Activated CD8-positive, alpha-beta memory T cell treated with anti-CD3 and anti-CD28 coated beads for 36 hours (primary cell): ENCODE data around the gene WDR74. TPM values are rescaled to one million over a fixed set of nuclear protein-coding genes. Genes with fewer than 3 reads are reported as not detected.

Source experiments
- CTCF ChIA-PET: fragments of 350-600 bp; sonication (Branson Sonifier 250); formaldehyde crosslinking; loops from one replicate; lab custom pipeline; 2021; ENCODE audit warnings: antibody characterized with exemption; lab: Charles Lee
- POLR2A ChIA-PET: fragments of 350-600 bp; sonication (Branson Sonifier 250); formaldehyde crosslinking; loops from one replicate; lab custom pipeline; 2021; ENCODE audit warnings: antibody characterized with exemption; lab: Charles Lee
- total RNA-seq, 2 experiments: library from RNA; stranded (reverse); gene quantifications; one replicate each; pipeline ENCODE4 v1.2.3, GENCODE V29; 2021

The WDR74 gene
- total RNA-seq, 2 experiments from 2014 or later: 122 to 124 TPM

DNA sequence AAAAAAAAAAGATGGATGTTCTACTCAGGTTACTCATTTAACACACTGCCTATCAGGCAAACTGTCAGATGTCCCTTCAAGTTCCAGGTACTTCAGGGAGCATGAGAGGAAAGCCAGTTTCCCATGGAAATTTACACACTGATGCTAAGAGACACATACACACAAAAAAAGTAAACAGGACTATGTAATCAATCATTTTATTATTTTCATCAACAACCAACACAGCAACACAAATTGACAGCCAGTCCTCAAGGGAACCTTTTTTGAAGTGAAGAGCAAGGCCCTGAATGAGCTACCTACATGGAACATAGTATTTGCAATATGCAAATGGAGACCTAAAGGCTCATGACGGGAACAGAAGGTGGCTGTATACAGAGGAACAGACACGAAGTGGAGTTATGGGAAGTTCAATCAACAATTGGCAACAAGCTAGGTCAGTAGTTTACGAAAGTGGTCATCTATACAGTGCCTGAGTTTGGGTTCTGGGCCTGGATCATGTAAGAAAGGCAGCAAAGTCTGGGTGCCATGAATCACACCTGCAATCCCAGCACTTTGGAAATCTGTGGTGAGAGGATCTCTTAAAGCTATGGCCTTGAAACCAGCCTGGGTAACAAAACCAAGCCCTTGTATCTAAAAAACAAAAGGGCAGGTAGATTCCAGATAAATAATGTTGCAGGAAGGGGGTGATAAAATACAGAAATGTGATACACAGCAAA is 12.6 kb upstream of the WDR74 start:
- POLR2A ChIA-PET: interaction anchor here (0.6 to 9.4 kb wide), 8 partner anchors 11 to 211 kb away, joined by 3 to 249 read pairs (median 6); partner anchors contain the start of genes HNRNPUL2, SLC3A2, STX5 and TEX54
- CTCF ChIA-PET: interaction anchor here (1.1 kb wide), 2 partner anchors 30 to 65 kb away, joined by 3 to 5 read pairs; partner anchors contain the start of gene TMEM179B

DNA sequence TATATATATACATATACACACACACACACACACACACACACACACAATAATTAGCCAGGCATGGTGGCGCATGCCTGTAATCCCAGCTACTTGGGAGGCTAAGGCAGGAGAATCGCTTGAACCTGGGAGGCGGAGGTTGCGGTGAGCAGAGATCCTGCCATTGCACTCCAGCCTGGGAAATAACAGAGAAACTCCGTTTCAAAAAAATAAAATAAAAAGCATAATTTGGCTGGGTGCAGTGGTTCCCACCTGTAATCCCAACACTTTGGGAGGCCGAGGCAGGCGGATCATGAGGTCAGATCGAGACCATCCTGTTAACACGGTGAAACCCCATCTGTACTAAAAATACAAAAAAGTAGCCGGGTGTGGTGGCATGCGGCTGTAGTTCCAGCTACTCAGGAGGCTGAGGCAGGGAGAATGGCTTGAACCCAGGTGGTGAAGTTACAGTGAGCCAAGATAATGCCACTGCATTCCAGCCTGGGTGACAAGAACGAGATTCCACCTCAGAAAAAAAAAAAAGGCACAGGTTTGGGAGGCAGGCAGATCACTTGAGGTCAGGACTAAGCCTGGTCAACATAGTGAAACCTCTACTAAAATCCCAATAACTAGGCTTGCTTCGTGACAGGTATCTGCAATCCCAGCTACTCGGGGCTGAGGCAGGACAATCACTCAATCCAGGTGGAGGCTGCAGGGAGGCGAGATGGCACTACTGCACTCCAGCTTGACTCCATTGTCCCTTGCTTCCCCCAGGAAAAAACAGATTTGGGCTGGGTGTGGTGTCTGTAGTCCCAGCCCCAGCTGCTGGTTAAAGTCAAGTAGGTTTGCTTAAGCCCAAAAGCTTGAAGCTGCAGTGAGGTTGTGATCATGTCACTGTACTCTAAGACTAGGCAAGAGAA is 11.8 kb upstream of the WDR74 start:
- ChIA-PET CTCF (interaction anchor here (0.7 to 1.1 kb wide), 3 partner anchors 8 to 30 kb away, joined by 3 read pairs; no protein-coding TSS in a partner anchor), POLR2A (interaction anchor here (0.6 to 9.4 kb wide), 13 partner anchors 10 to 124 kb away, joined by 3 to 249 read pairs (median 4); partner anchors contain the start of genes HNRNPUL2, SLC3A2, STX5 and TMEM179B)

DNA sequence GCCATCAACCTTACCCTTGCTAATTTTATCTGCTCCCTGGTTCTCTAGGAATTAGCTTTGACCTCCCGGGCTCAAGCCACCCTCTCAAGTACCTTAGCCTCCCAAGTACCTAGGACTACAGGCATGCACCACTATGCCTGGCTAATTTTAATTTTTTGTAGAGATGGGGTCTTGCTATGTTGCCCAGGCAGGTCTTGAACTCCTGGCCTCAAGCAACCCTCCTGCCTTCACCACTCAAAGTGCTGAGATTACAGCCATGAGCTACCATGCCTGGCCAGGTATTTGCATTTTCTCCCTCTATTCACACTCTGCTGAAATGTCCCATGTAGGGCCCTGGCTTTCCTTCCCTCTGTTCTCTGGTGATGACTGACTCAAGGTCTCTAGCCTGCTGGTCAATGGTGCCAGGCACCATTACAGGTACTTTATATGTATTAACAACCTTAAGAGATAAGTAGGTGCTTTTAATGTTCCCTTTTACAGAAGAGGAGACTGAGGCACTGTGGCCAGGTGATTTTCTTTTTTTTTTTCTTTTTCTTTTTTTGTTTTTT is 8.5 kb upstream of the WDR74 start:
- ChIA-PET CTCF (no interaction called here), POLR2A (interaction anchor here (0.7 kb wide), 1 partner anchor 24 kb away, joined by 12 read pairs; no protein-coding TSS in a partner anchor)

DNA sequence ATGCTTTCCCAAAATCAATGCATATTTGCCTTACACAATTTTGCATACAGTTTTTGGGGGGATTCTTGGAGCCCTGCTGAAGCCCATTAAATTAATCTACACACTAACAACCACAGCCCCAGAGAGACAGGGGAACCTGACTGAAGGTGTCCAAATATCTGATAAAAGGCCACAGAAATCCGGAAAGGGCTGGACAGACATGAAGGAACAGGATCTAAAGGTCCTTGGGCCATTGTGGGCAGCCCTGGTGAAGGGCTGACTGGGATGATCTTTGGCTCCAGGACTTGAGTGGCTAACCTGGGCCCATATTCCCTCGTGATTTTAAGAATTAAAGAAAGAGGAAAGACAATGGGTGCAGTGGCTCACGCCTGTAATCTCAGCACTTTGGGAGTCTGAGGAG is 6.8 kb upstream of the WDR74 start:
- CTCF ChIA-PET: no interaction called here
- POLR2A ChIA-PET: no interaction called here

DNA sequence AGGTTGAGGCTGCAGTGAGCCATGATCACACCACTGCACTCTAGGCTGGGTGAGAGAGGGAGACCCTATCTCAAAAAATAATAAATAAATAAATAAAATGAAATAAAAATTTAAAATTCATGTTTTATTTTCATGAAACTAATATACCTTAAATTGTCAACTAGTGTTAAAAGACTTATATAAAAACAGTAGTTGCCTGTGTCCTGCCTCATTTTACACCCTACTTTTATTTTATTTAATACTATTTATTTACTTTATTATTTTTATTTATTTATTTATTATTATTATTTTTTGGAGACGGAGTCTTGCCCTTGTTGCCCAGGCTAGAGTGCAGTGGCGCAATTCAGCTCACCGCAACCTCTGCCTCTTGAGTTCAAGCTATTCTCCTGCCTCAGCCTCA is 4.8 kb upstream of the WDR74 start:
- ChIA-PET CTCF (interaction anchor here (1.4 kb wide), 1 partner anchor 10 kb away, joined by 8 read pairs; no protein-coding TSS in a partner anchor), POLR2A (interaction anchor here (0.6 to 1.2 kb wide), 3 partner anchors 10 to 32 kb away, joined by 3 to 6 read pairs (median 4); no protein-coding TSS in a partner anchor)

DNA sequence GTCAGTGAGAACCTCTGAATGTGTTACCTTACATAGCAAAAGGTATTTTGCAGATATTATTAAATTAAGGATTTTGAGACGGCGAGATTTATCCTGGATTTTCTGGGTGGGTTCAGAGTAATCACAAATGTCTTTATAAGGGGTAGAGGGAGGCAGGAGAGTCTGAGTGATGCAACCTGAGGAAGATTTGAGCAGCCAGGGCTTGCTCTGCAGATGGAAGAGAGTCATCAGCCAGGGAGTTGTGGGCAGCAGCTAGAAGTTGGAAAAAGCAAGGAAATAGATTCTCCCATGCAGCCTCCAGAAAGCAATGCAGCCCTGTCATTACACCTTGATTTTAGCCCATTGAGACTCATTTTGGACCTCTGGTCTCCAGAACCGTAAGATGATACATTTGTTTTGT is 4.1 kb upstream of the WDR74 start:
- POLR2A ChIA-PET: interaction anchor here (0.7 to 4.7 kb wide), 3 partner anchors 10 to 177 kb away, joined by 3 to 249 read pairs (median 5); no protein-coding TSS in a partner anchor
- CTCF ChIA-PET: interaction anchor here (1.4 to 1.5 kb wide), 2 partner anchors 11 kb away, joined by 3 to 8 read pairs; partner anchors contain the start of gene TEX54

DNA sequence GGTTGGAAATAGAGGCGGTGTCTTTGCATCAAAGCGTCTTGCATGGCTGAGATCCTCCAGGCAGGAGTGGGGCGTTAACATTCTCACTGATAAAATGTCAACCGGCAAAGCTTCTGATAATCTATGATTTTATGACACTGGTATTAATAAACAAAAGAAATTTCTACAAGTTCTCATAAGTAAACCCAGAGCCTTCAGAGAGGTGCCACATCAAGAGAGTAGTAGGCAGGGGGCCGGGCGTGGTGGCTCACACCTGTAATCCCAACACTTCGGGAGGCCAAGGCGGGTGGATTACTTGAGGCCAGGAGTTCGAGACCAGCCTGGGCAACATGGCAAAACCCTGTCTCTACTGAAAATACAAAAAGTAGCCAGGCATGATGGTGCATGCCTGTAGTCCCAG is 3.5 kb upstream of the WDR74 start:
- CTCF ChIA-PET: interaction anchor here (0.8 to 1.5 kb wide), 3 partner anchors 8 to 11 kb away, joined by 3 to 8 read pairs (median 3); partner anchors contain the start of gene TEX54
- POLR2A ChIA-PET: interaction anchor here (0.7 to 4.7 kb wide), 5 partner anchors 11 to 176 kb away, joined by 3 to 249 read pairs (median 4); partner anchors contain the start of genes HNRNPUL2 and SLC3A2

DNA sequence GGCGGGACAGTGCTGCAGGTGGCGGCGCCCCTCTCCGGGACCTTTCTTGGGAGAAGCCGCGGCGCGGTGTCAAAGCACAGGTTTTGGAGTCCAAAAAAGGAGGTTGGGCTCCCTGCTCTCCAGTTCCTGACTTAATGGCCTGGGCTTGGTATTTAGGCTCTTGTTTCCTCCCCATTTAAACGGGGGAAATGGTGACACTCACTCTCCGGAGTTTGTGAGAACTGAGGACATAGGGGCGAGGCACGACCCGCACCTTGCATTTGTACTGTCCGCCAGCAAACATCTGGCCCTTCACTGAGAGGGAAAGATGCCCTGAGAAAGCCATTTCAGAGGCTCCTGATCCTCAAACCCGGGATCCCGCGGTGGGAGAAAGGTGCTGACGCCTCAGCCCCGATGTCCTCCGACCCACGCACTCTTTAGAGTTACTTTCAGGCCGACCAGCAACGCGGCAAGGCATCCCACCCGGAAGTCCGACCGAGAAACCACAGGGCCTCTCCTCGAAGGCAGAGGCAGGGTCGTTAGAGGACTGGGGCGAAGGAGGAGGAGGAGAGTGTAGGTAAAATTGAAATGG is 2.9 kb upstream of the WDR74 start:
- CTCF ChIA-PET: interaction anchor here (0.8 to 1.5 kb wide), 2 partner anchors 9 to 10 kb away, joined by 3 read pairs; partner anchors contain the start of gene TEX54
- POLR2A ChIA-PET: interaction anchor here (0.9 to 4.7 kb wide), 10 partner anchors 12 to 133 kb away, joined by 3 to 249 read pairs (median 8); partner anchors contain the start of genes HNRNPUL2, SLC3A2, TAF6L and TMEM179B

DNA sequence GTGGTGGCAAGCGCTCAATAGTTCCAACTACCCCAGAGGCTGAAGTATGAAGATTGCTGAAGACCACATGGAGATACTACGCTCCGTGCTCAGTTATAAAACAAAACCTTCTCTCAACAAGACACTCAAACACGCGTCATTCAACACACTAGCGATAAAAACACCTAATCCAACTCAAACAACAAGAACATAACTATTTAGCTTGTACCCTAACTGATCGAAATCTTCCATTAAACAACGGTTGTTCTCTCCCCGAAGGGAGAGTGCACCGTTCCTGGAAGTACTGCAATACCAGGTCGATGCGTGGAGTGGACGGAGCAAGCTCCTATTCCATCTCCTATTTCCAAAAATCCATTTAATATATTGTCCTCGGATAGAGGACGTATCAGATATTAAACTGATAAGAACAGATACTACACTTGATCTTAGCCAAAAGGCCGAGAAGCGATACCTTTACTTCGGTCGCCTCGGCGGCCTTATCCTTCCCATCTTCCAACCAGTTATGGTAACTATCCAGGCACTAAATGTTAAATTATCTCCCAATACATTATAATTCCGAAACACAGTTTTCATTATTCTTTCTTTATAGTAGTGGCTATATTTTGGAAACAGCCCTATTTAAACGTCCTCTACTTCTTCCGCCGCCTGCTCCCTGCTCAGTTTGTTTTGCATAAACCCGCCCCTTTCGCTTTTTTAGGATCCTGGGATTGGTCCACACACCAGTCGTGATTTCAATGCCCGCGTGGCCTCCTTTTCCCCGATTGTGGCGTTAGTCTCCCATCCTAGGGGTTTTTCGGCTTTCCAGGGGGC is 2.2 kb upstream of the WDR74 start:
- ChIA-PET CTCF (interaction anchor here (1.2 to 3.3 kb wide), 4 partner anchors 13 to 54 kb away, joined by 3 to 23 read pairs (median 10); partner anchors contain the start of genes NXF1, TMEM179B and TMEM223), POLR2A (interaction anchor here (0.6 to 4.7 kb wide), 29 partner anchors 9 to 1444 kb away, joined by 3 to 249 read pairs (median 4); partner anchors contain the start of genes C11orf98, CSKMT, EEF1G and HNRNPUL2)

DNA sequence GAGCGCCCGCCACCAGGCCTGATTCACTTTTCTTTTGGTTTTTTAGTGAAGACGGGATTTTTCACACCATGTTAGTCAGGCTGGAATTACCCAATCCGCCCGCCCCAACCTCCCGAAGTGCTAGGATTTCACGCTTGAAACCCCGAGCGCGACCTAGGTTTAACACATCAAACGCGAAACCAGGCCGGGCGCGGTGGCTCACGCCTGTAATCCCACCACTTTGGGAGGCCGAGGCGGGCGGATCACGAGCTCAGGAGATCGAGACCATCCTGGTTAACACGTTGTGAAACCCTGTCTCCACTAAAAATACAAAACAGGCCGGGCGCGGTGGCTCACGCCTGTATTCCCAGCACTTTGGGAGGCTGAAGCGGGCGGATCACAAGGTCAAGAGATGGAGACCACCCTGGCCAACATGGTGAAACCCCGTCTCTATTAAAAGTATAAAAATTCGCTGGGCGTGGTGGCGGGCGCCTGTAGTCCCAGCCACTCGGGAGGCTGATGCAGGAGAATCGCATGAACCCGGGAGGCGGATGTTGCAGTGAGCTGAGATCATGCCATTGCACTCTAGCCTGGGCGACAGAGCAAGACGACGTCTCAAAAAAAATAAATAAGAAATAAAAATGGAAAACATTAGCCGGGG is 1.5 kb upstream of the WDR74 start:
- CTCF ChIA-PET: interaction anchor here (1.2 to 3.3 kb wide), 5 partner anchors 14 to 53 kb away, joined by 3 to 23 read pairs (median 4); partner anchors contain the start of genes NXF1, SLC3A2, TMEM179B and TMEM223
- POLR2A ChIA-PET: interaction anchor here (0.6 to 4.7 kb wide), 30 partner anchors 9 to 787 kb away, joined by 3 to 249 read pairs (median 4); partner anchors contain the start of genes C11orf98, CSKMT, EEF1G and HNRNPUL2

DNA sequence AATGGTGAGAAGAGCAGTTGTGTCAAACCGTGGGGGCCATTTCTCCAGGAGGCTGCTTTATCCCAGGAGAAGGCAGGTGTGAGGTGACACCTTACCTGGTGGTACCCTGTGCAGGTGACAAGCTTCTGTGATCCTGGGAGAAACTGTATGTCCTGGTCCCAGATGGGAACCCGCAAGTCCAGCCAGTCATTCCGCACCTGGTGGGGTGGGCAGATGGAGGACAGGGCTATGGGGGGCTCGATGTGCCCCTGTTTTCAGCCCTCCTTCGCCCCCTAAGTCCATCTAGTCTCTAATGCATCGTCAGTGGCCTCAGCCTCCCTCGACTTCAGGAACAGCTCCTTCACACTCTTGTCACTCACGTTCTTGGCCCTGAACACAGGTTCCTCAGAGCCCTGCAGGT is 4.1 kb downstream of the WDR74 start:
- CTCF ChIA-PET: interaction anchor here (0.9 to 1.0 kb wide), 2 partner anchors 46 to 48 kb away, joined by 3 read pairs; partner anchors contain the start of genes SLC3A2 and TMEM179B

DNA sequence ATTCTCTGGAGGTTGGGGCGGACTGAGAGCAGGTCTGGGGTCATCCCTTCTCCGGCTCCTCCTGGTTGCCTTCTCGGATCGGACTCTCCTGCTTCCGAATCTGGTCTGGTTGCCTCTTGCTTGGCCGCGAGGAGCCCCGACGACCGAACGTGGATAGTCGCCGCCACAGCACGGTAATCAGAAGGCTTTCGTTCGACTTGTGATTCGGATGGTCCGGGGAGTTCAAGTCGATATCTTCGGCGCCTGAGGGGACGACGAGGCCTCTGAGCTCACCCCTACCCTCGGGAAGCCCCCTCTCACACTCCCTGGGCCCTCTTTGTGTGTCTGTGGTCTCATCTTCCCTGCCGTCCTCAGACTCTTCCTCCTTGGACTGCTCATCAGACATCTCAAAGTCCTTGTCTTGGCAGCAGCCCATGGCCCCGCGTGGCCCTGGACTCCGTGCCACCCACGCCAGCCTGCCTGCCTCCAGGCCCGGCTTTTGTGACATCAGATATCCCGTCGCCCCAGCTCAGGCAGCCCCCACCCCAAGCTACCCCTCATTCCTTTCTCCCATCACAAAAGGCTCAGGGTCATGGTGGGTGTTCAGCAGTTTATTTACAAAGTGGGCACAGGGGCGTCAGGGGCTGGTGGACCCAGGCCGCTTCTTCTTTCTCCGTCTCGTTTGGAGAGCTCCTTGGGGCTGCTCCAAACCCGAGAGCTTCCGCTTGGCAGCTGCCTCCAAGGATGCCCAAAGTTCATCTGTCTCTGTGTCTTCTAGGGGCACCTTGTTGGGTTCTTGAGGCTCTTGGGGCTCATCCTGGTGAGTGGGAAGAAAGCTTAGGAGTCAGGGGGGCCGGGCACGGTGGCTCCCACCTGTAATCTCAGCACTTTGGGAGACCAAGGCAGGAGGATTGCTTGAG is 6.8 kb downstream of the WDR74 start, which contains the start of gene TEX54:
TEX54 (minus strand) TSS at position 506 of the 899 bp plus-strand sequence.
- ChIA-PET POLR2A (interaction anchor here (0.5 to 3.9 kb wide), 17 partner anchors 8 to 290 kb away, joined by 3 to 41 read pairs (median 8); partner anchors contain the start of genes HNRNPUL2, NXF1, SLC3A2 and TMEM179B), CTCF (interaction anchor here (0.6 to 1.2 kb wide), 5 partner anchors 10 to 240 kb away, joined by 3 read pairs; no protein-coding TSS in a partner anchor)

More for the DNA sequence above, 4.1 kb downstream of the WDR74 start:
- POLR2A ChIA-PET: interaction anchor here (0.5 to 1.5 kb wide), 2 partner anchors 14 to 35 kb away, joined by 4 to 11 read pairs; no protein-coding TSS in a partner anchor

DNA sequence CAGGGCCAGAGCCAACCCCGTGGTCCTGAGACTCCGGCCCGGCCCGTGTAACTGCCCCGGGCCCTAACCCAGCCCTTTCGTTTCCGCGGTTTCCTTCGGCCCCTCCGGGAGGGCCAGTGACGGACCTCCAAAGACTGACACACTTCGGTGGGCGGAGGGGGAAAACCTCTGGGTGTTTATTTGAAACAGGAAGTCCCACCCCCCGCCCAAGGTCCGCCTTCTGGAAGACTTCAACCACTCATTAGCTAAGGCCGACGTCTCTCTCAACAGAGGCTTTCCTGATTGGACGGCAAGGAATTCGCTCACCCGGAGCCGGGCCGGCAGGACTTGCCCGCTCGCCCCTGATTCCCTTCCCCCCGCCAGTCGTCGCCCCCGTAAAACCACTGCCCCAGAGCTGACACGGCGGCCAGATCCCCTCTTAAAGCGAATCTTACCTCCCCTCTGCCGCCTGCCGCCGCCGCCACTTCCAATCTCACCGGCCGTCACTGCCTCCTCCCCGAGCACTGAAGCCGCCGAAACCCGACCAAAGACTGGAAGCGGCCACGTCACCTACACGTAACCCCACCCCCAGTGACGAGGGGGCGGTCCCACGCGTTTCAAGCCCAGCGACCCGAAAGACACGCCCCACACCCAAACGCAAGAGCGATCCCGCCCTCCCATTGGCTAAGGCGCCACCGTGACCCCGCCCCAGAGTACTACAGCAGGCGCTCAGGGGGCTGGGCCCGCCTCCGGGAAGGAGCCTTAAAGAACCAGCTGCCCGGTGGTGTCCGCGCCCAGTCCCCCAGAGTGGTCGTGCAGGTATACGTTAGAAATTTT is 7.7 kb downstream of the WDR74 start, which contains the start of gene STX5:
STX5 (minus strand) TSS at position 532 of the 816 bp plus-strand sequence. CDS start 808 bp downstream, outside the sequence.
- ChIA-PET POLR2A (interaction anchor here (0.6 to 3.9 kb wide), 17 partner anchors 9 to 308 kb away, joined by 3 to 41 read pairs (median 8); partner anchors contain the start of genes HNRNPUL2, NXF1, POLR2G and SLC3A2), CTCF (interaction anchor here (0.6 to 1.1 kb wide), 4 partner anchors 11 to 173 kb away, joined by 3 to 6 read pairs (median 3); partner anchors contain the start of gene SLC3A2)
